Glutamatergic neuron (in vitro differentiated cells): Measurements from ENCODE around the gene KRTAP10-9. TPM values are rescaled to one million over a fixed set of nuclear protein-coding genes. Genes with fewer than 3 reads are reported as not detected.

Source experiments
- DNase-seq: peaks from one replicate; pipeline ENCODE4 v3.0.0; 2022
- H3K27ac Mint-ChIP-seq: one replicate; pipeline ENCODE4 v1.8.0; 2020; ENCODE audit warnings: mild to moderate bottlenecking, mixed read lengths, inconsistent platforms; ENCODE audit not compliant: unreplicated experiment
- H3K27me3 Mint-ChIP-seq: one replicate; pipeline ENCODE4 v1.8.0; 2020; ENCODE audit warnings: mild to moderate bottlenecking, moderate library complexity, mixed read lengths, inconsistent platforms; ENCODE audit not compliant: unreplicated experiment
- H3K36me3 Mint-ChIP-seq: one replicate; pipeline ENCODE4 v1.8.0; 2020; ENCODE audit warnings: mild to moderate bottlenecking, mixed read lengths, inconsistent platforms; ENCODE audit not compliant: unreplicated experiment
- H3K4me1 Mint-ChIP-seq: one replicate; pipeline ENCODE4 v1.8.0; 2020; ENCODE audit warnings: mild to moderate bottlenecking, low read depth, mixed read lengths, inconsistent platforms; ENCODE audit not compliant: unreplicated experiment
- H3K4me3 Mint-ChIP-seq: one replicate; pipeline ENCODE4 v1.8.0; 2020; ENCODE audit warnings: mild to moderate bottlenecking, mixed read lengths, inconsistent platforms; ENCODE audit not compliant: unreplicated experiment
- H3K9me3 Mint-ChIP-seq: one replicate; pipeline ENCODE4 v1.8.0; 2020; ENCODE audit warnings: mild to moderate bottlenecking, moderate library complexity, mixed read lengths, inconsistent platforms; ENCODE audit not compliant: unreplicated experiment
- CTCF ChIP-seq: fragments of 200-600 bp; sonication (generic); IDR thresholded peaks from one replicate; pipeline ENCODE4 v1.5.0; 2021; ENCODE audit not compliant: partially characterized antibody, unreplicated experiment
- total RNA-seq: library from RNA; stranded (reverse); fragmentation: NEBNext Ultra II Directional; extraction: Animal tissue kit (Norgen Biotek cat#: 25700); gene quantifications from one replicate; pipeline ENCODE4 v1.2.1, GENCODE V29; 2021; ENCODE audit not compliant: unreplicated experiment

The KRTAP10-9 gene
- total RNA-seq, 1 donor from 2014 or later: not detected

DNA sequence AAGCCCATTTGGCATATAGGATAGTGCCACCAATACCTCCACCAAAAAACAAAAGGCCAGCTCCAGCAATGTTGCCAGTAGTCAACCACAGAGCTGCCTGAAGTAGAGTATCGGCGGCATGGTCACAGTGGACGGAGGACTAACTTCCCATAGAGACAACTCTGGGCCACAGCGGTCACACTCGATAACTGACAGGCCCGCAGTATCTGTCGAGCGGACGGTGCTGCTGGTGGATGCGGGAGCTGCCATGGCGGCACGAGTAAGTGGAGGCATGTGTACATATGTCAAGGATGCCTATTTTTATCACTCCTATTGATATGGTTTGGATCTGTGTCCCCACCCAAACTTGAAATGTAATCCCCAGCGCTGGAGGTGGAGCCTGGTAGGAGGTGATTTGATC, 51.0 kb downstream of the KRTAP10-9 start:
- Mint-ChIP-seq H3K36me3 (peaks cover 15% of the 10 kb centered on the region), H3K4me3 (no peak overlapping the region), H3K9me3 (peaks cover 6% of the 10 kb centered on the region), H3K4me1 (no peaks in the 10 kb centered on the region), H3K27ac (no peak overlapping the region), H3K27me3 (peaks cover 3% of the 10 kb centered on the region)
- DNase-seq: no peak
- TF ChIP-seq CTCF: no peak

Other genes starting within 250 kb of the KRTAP10-9 start
- 5.8 TPM for gene LRRC3, start 171.6 kb upstream of the KRTAP10-9 start, total RNA-seq
- gene KRTAP10-1, start 86.9 kb upstream of the KRTAP10-9 start, total RNA-seq: not detected
- gene KRTAP10-2, start 75.6 kb upstream of the KRTAP10-9 start, total RNA-seq: not detected
- gene KRTAP10-3, start 68.3 kb upstream of the KRTAP10-9 start, total RNA-seq: not detected
- not detected for gene KRTAP10-4, start 53.4 kb upstream of the KRTAP10-9 start, total RNA-seq
- not detected for gene KRTAP10-5, start 46.5 kb upstream of the KRTAP10-9 start, total RNA-seq
- not detected for gene KRTAP10-6, start 34.6 kb upstream of the KRTAP10-9 start, total RNA-seq
- not detected for gene KRTAP10-7, start 26.5 kb upstream of the KRTAP10-9 start, total RNA-seq
- not detected for gene KRTAP10-8, start 15.0 kb upstream of the KRTAP10-9 start, total RNA-seq
- not detected for gene KRTAP10-10, start 10.3 kb downstream of the KRTAP10-9 start, total RNA-seq
- not detected for gene KRTAP10-11, start 19.3 kb downstream of the KRTAP10-9 start, total RNA-seq
- not detected for gene KRTAP12-4, start 27.6 kb downstream of the KRTAP10-9 start, total RNA-seq
- gene KRTAP12-3, start 30.8 kb downstream of the KRTAP10-9 start, total RNA-seq: not detected
- not detected for gene KRTAP12-2, start 39.8 kb downstream of the KRTAP10-9 start, total RNA-seq
- not detected for gene KRTAP12-1, start 55.1 kb downstream of the KRTAP10-9 start, total RNA-seq
- not detected for gene KRTAP10-12, start 70.1 kb downstream of the KRTAP10-9 start, total RNA-seq
- not detected for gene TSPEAR, start 84.5 kb downstream of the KRTAP10-9 start, total RNA-seq
- 77.7 TPM for gene UBE2G2, start 174.7 kb downstream of the KRTAP10-9 start, total RNA-seq
- gene SUMO3, start 191.0 kb downstream of the KRTAP10-9 start, total RNA-seq: 63.5 TPM
- 249 TPM for gene PTTG1IP, start 246.6 kb downstream of the KRTAP10-9 start, total RNA-seq